T follicular helper cell (primary cell): ENCODE results near the gene SAT1.
"Not testable (repeated sequence)": the region's sequence is repeated elsewhere in the genome, so short reads cannot be mapped to it uniquely, and the experiment has no call there.

Experiments used
- DNase-seq: peaks from one replicate; pipeline ENCODE4 v3.0.0-alpha.2; 2020; ENCODE audit warnings: low read depth
- total RNA-seq, 2 experiments: gene quantifications; one replicate each; lab custom pipeline; 2026; lab: John Stamatoyannopoulos, UW

The SAT1 gene
- total RNA-seq: 64.5 to 66.5 reads per million in 2 experiments

- peak; percentile 89 for DNase-seq
These were observed at the start of gene SAT1 for GRCh38 chrX:23782863-23783588. Gene SAT1, plus strand, starts transcription at chrX:23783173. Its CDS starts 179 bp downstream, at chrX:23783352.

- DNase-seq: no peak
These were observed 46.9 kb upstream of the SAT1 start for GRCh38 chrX:23736030-23736429.

GRCh38 chrX:23737413-23737812, 45.6 kb upstream of the SAT1 start:
- DNase-seq: no peak

- DNase-seq: no peak
These were observed 40.7 kb upstream of the SAT1 start for GRCh38 chrX:23742174-23742696.

- DNase-seq: peak; percentile 50
These were observed 40.0 kb upstream of the SAT1 start, which contains the start of gene ACOT9 for GRCh38 chrX:23742697-23743622. Gene ACOT9, minus strand, starts transcription at chrX:23743276. Its CDS starts 132 bp downstream, at chrX:23743144.

- not testable (repeated sequence) for DNase-seq
These were observed 39.4 kb upstream of the SAT1 start for GRCh38 chrX:23743623-23743971.

GRCh38 chrX:23745786-23746185, 37.2 kb upstream of the SAT1 start:
- DNase-seq: no peak

GRCh38 chrX:23749129-23749528, 33.8 kb upstream of the SAT1 start:
- DNase-seq: no peak

GRCh38 chrX:23749576-23749975, 33.4 kb upstream of the SAT1 start:
- DNase-seq: no peak

GRCh38 chrX:23752740-23753415, 30.1 kb upstream of the SAT1 start:
- no peak for DNase-seq

- DNase-seq: no peak
These were observed 28.3 kb upstream of the SAT1 start for GRCh38 chrX:23754664-23755063.

- peak; percentile 43 for DNase-seq
These were observed 26.8 kb upstream of the SAT1 start for GRCh38 chrX:23756165-23756564.

- DNase-seq: no peak
These were observed 23.2 kb upstream of the SAT1 start for GRCh38 chrX:23759821-23760220.

- DNase-seq: no peak
These were observed 18.6 kb upstream of the SAT1 start for GRCh38 chrX:23764188-23764984.

- no peak for DNase-seq
These were observed 17.5 kb upstream of the SAT1 start for GRCh38 chrX:23765449-23765848.

- no peak for DNase-seq
These were observed 17.1 kb upstream of the SAT1 start for GRCh38 chrX:23765868-23766267.

GRCh38 chrX:23766650-23767551, 16.1 kb upstream of the SAT1 start:
- DNase-seq: no peak

GRCh38 chrX:23770142-23770541, 12.8 kb upstream of the SAT1 start:
- no peak for DNase-seq

GRCh38 chrX:23771086-23771485, 11.9 kb upstream of the SAT1 start:
- DNase-seq: not testable (repeated sequence)

GRCh38 chrX:23773601-23774175, 9.3 kb upstream of the SAT1 start:
- peak; percentile 27 for DNase-seq
